ENCODE measurements around the gene MAPKAPK2. TPM values are rescaled to one million over a fixed set of nuclear protein-coding genes. Genes with fewer than 3 reads are reported as not detected.
"Not testable (repeated sequence)": the region's sequence is repeated elsewhere in the genome, so short reads cannot be mapped to it uniquely, and the experiment has no call there.

Gene MAPKAPK2
- total and polyA plus RNA-seq, 2 donors: 36.4 to 72.3 TPM

- Histone ChIP-seq H3K36me3 (ENCODE audit: control insufficient read depth in 2 of 2, insufficient read depth in 2 of 2, low read length in 1 of 2) (no peaks in the 10 kb centered on the region), H3K4me1 (ENCODE audit: control insufficient read depth in 2 of 2, insufficient read depth in 2 of 2, low read length in 2 of 2) (peaks cover 47 to 73% of the 10 kb centered on the region in 2 donors), H3K4me3 (ENCODE audit: low read length in 2 of 2) (no peak overlapping the region), H3K9me3 (ENCODE audit: control insufficient read depth in 2 of 2, insufficient read depth in 1 of 2, low read length in 1 of 2) (no peaks in the 10 kb centered on the region), H3K27ac (ENCODE audit: low read depth in 1 of 2, low read length in 1 of 2) (peak overlapping the region in 1 of 2 donors; percentile 3), H3K27me3 (ENCODE audit: control insufficient read depth in 2 of 2, insufficient read depth in 1 of 2, low read length in 1 of 2) (peaks cover 0 to 2% of the 10 kb centered on the region in 2 donors)
- no peak for DNase-seq (ENCODE audit: low read depth in 6 of 9, low spot score in 9 of 9)
- WGBS: 42% methylated on average over 4 of the region's 4 CpGs
Observed at GRCh38 chr1:206771338-206771692, 86.6 kb downstream of the MAPKAPK2 start.

- 26% methylated on average over 8 of the region's 8 CpGs for WGBS
- Histone ChIP-seq H3K4me3 (ENCODE audit: low read length in 2 of 2) (no peak within 1 kb of the TSS), H3K27ac (ENCODE audit: low read depth in 1 of 2, low read length in 1 of 2) (peak within 1 kb of the TSS in 1 of 2 donors; percentile 3)
Observed at GRCh38 chr1:206772243-206772937, 87.7 kb downstream of the MAPKAPK2 start, which contains the start of gene IL10. Gene IL10, minus strand, starts transcription at chr1:206772494. Its CDS starts 59 bp downstream, at chr1:206772435.

GRCh38 chr1:206774093-206774492 lies 89.4 kb downstream of the MAPKAPK2 start:
- Histone ChIP-seq H3K27ac (ENCODE audit: low read depth in 1 of 2, low read length in 1 of 2) (no peak overlapping the region), H3K4me1 (ENCODE audit: control insufficient read depth in 2 of 2, insufficient read depth in 2 of 2, low read length in 2 of 2) (peaks cover 34 to 54% of the 10 kb centered on the region in 2 donors), H3K36me3 (ENCODE audit: control insufficient read depth in 2 of 2, insufficient read depth in 2 of 2, low read length in 1 of 2) (no peaks in the 10 kb centered on the region), H3K4me3 (ENCODE audit: low read length in 2 of 2) (no peak overlapping the region), H3K27me3 (ENCODE audit: control insufficient read depth in 2 of 2, insufficient read depth in 1 of 2, low read length in 1 of 2) (peaks cover 0 to 2% of the 10 kb centered on the region in 2 donors), H3K9me3 (ENCODE audit: control insufficient read depth in 2 of 2, insufficient read depth in 1 of 2, low read length in 1 of 2) (no peaks in the 10 kb centered on the region)
- 94% methylated on average over 3 of the region's 3 CpGs for WGBS
- no peak for DNase-seq (ENCODE audit: low read depth in 6 of 9, low spot score in 9 of 9)

More at GRCh38 chr1:206772243-206772937, 87.7 kb downstream of the MAPKAPK2 start, which contains the start of gene IL10:
- H3K36me3 ChIP-seq (ENCODE audit: control insufficient read depth in 2 of 2, insufficient read depth in 2 of 2, low read length in 1 of 2): no peaks in the 10 kb centered on the region
- peaks cover 42 to 63% of the 10 kb centered on the region in 2 donors for H3K4me1 ChIP-seq (ENCODE audit: control insufficient read depth in 2 of 2, insufficient read depth in 2 of 2, low read length in 2 of 2)
- H3K27me3 ChIP-seq (ENCODE audit: control insufficient read depth in 2 of 2, insufficient read depth in 1 of 2, low read length in 1 of 2): peaks cover 0 to 2% of the 10 kb centered on the region in 2 donors
- no peak for DNase-seq (ENCODE audit: low read depth in 6 of 9, low spot score in 9 of 9)
- H3K9me3 ChIP-seq (ENCODE audit: control insufficient read depth in 2 of 2, insufficient read depth in 1 of 2, low read length in 1 of 2): no peaks in the 10 kb centered on the region

DNA sequence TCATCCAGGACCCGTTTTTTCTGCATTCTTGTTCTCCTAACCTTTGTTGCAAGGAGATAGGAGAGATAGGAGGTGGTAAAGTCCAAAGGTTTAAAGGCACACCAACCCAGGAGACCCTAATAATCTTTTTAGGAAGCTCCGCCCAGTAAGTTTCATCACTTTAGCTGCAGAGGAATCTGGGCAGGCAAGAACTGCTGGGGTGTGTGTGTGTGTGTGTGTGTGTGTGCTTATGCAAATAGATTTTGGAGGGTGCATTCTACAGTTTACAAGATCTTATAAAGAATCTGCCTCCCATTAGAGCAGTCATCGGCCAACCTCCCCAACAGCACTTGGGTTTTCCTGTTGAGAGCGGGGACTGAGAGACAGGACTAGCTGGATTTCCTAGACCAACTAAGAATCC lies 91.5 kb downstream of the MAPKAPK2 start:
- 93% methylated on average over 4 of the region's 4 CpGs for WGBS
- no peak overlapping the region for H3K4me3 ChIP-seq (ENCODE audit: low read length in 2 of 2)
- no peaks in the 10 kb centered on the region for H3K9me3 ChIP-seq (ENCODE audit: control insufficient read depth in 2 of 2, insufficient read depth in 1 of 2, low read length in 1 of 2)
- peaks cover 0 to 2% of the 10 kb centered on the region in 2 donors for H3K27me3 ChIP-seq (ENCODE audit: control insufficient read depth in 2 of 2, insufficient read depth in 1 of 2, low read length in 1 of 2)
- peaks cover 13 to 43% of the 10 kb centered on the region in 2 donors for H3K4me1 ChIP-seq (ENCODE audit: control insufficient read depth in 2 of 2, insufficient read depth in 2 of 2, low read length in 2 of 2)
- H3K36me3 ChIP-seq (ENCODE audit: control insufficient read depth in 2 of 2, insufficient read depth in 2 of 2, low read length in 1 of 2): no peaks in the 10 kb centered on the region
- no peak overlapping the region for H3K27ac ChIP-seq (ENCODE audit: low read depth in 1 of 2, low read length in 1 of 2)
- no peak for DNase-seq (ENCODE audit: low read depth in 6 of 9, low spot score in 9 of 9)

DNA sequence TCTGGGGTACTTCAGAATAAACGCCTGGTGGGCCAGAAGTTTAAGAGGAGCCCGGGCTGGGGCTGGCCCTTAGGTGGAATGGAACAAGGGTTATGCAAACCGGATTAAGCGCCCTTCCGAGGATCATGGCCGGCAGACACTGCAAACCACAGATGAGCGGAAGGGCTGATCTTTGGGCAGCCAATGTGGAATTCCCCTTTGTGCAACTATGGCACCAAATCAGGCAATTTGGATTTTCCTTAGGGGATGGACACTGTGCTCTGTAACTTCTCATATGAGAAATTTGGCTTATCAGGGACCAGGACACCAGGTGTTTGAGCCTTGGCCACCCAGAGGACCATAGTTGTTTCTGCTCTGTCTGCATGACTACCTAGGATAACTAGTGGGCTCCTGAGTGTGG lies 93.3 kb downstream of the MAPKAPK2 start:
- DNase-seq (ENCODE audit: low read depth in 6 of 9, low spot score in 9 of 9): no peak
- WGBS: 98% methylated on average over 7 of the region's 7 CpGs
- no peaks in the 10 kb centered on the region for H3K9me3 ChIP-seq (ENCODE audit: control insufficient read depth in 2 of 2, insufficient read depth in 1 of 2, low read length in 1 of 2)
- peak overlapping the region in 1 of 2 donors; percentile 20 for H3K27ac ChIP-seq (ENCODE audit: low read depth in 1 of 2, low read length in 1 of 2)
- H3K27me3 ChIP-seq (ENCODE audit: control insufficient read depth in 2 of 2, insufficient read depth in 1 of 2, low read length in 1 of 2): no peaks in the 10 kb centered on the region
- no peaks in the 10 kb centered on the region for H3K36me3 ChIP-seq (ENCODE audit: control insufficient read depth in 2 of 2, insufficient read depth in 2 of 2, low read length in 1 of 2)
- H3K4me3 ChIP-seq (ENCODE audit: low read length in 2 of 2): no peak overlapping the region
- peaks cover 10 to 40% of the 10 kb centered on the region in 2 donors for H3K4me1 ChIP-seq (ENCODE audit: control insufficient read depth in 2 of 2, insufficient read depth in 2 of 2, low read length in 2 of 2)

DNA sequence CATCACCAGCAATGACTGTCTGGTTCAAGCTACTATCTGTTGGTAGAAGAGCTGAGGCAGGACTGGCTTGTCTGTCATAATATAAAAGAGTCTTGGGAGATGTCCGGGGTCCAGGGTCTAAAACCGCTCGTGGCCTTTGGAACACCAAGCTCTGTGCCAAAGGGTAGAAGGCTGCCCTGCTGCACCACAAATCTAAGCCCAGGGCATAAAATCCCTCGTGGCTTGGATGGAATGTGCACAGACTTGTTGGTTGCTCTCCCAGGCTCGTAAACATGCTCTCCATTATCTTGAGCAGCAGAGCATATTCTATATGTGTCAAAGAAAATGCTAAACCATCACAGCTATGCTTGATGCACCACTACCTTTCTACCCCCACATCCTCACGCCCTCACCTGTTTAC lies 94.2 kb downstream of the MAPKAPK2 start:
- WGBS: 94% methylated on average over 6 of the region's 6 CpGs

GRCh38 chr1:206779638-206780037 lies 94.9 kb downstream of the MAPKAPK2 start:
- Histone ChIP-seq H3K4me1 (ENCODE audit: control insufficient read depth in 2 of 2, insufficient read depth in 2 of 2, low read length in 2 of 2) (peaks cover 14 to 45% of the 10 kb centered on the region in 2 donors), H3K27me3 (ENCODE audit: control insufficient read depth in 2 of 2, insufficient read depth in 1 of 2, low read length in 1 of 2) (no peaks in the 10 kb centered on the region), H3K27ac (ENCODE audit: low read depth in 1 of 2, low read length in 1 of 2) (no peak overlapping the region), H3K4me3 (ENCODE audit: low read length in 2 of 2) (no peak overlapping the region), H3K9me3 (ENCODE audit: control insufficient read depth in 2 of 2, insufficient read depth in 1 of 2, low read length in 1 of 2) (no peaks in the 10 kb centered on the region), H3K36me3 (ENCODE audit: control insufficient read depth in 2 of 2, insufficient read depth in 2 of 2, low read length in 1 of 2) (no peaks in the 10 kb centered on the region)
- WGBS: 44% methylated on average over 2 of the region's 2 CpGs
- no peak for DNase-seq (ENCODE audit: low read depth in 6 of 9, low spot score in 9 of 9)

More for the DNA sequence above, 94.2 kb downstream of the MAPKAPK2 start:
- not testable (repeated sequence) for H3K36me3 ChIP-seq (ENCODE audit: control insufficient read depth in 2 of 2, insufficient read depth in 2 of 2, low read length in 1 of 2); H3K9me3 ChIP-seq (ENCODE audit: control insufficient read depth in 2 of 2, insufficient read depth in 1 of 2, low read length in 1 of 2); H3K27ac ChIP-seq (ENCODE audit: low read depth in 1 of 2, low read length in 1 of 2); H3K4me3 ChIP-seq (ENCODE audit: low read length in 2 of 2); DNase-seq (ENCODE audit: low read depth in 6 of 9, low spot score in 9 of 9); H3K27me3 ChIP-seq (ENCODE audit: control insufficient read depth in 2 of 2, insufficient read depth in 1 of 2, low read length in 1 of 2)
- H3K4me1 ChIP-seq (ENCODE audit: control insufficient read depth in 2 of 2, insufficient read depth in 2 of 2, low read length in 2 of 2): peaks cover 10 to 45% of the 10 kb centered on the region in 2 donors

GRCh38 chr1:206782448-206782847 lies 97.7 kb downstream of the MAPKAPK2 start:
- Histone ChIP-seq H3K27me3 (ENCODE audit: control insufficient read depth in 2 of 2, insufficient read depth in 1 of 2, low read length in 1 of 2) (no peaks in the 10 kb centered on the region), H3K27ac (ENCODE audit: low read depth in 1 of 2, low read length in 1 of 2) (no peak overlapping the region), H3K4me3 (ENCODE audit: low read length in 2 of 2) (no peak overlapping the region), H3K4me1 (ENCODE audit: control insufficient read depth in 2 of 2, insufficient read depth in 2 of 2, low read length in 2 of 2) (peaks cover 14 to 62% of the 10 kb centered on the region in 2 donors), H3K36me3 (ENCODE audit: control insufficient read depth in 2 of 2, insufficient read depth in 2 of 2, low read length in 1 of 2) (no peaks in the 10 kb centered on the region), H3K9me3 (ENCODE audit: control insufficient read depth in 2 of 2, insufficient read depth in 1 of 2, low read length in 1 of 2) (no peaks in the 10 kb centered on the region)
- 6% methylated on average over 2 of the region's 2 CpGs for WGBS
- peak in 4 of 9 donors; percentile 34 to 72 (median 44) for DNase-seq (ENCODE audit: low read depth in 6 of 9, low spot score in 9 of 9)

GRCh38 chr1:206783506-206783905 lies 98.8 kb downstream of the MAPKAPK2 start:
- Histone ChIP-seq H3K9me3 (ENCODE audit: control insufficient read depth in 2 of 2, insufficient read depth in 1 of 2, low read length in 1 of 2) (no peaks in the 10 kb centered on the region), H3K27ac (ENCODE audit: low read depth in 1 of 2, low read length in 1 of 2) (no peak overlapping the region), H3K4me3 (ENCODE audit: low read length in 2 of 2) (no peak overlapping the region), H3K4me1 (ENCODE audit: control insufficient read depth in 2 of 2, insufficient read depth in 2 of 2, low read length in 2 of 2) (peaks cover 14 to 67% of the 10 kb centered on the region in 2 donors), H3K36me3 (ENCODE audit: control insufficient read depth in 2 of 2, insufficient read depth in 2 of 2, low read length in 1 of 2) (no peaks in the 10 kb centered on the region), H3K27me3 (ENCODE audit: control insufficient read depth in 2 of 2, insufficient read depth in 1 of 2, low read length in 1 of 2) (no peaks in the 10 kb centered on the region)
- WGBS: 93% methylated on average over 7 of the region's 7 CpGs
- DNase-seq (ENCODE audit: low read depth in 6 of 9, low spot score in 9 of 9): no peak

Data from thymus (tissue), 11 donors.